Measurements from ENCODE around the gene PAK5. TPM values are rescaled to one million over a fixed set of nuclear protein-coding genes. Genes with fewer than 3 reads are reported as not detected.

PAK5 gene
- total RNA-seq, 4 donors from 2014 or later: 0.22 TPM; not detected in 3

- no peak for TF ChIP-seq CTCF (IDR thresholded peaks at IDR 0.05)
- no peak for TF ChIP-seq EP300 (IDR thresholded peaks at IDR 0.05)
- no peak for TF ChIP-seq POLR2A (IDR thresholded peaks at IDR 0.05)
- Histone ChIP-seq H3K4me3 (no peak overlapping the region), H3K9me3 (no peaks in the 10 kb centered on the region), H3K27me3 (no peaks in the 10 kb centered on the region), H3K4me1 (no peaks in the 10 kb centered on the region), H3K27ac (no peak overlapping the region), H3K36me3 (no peaks in the 10 kb centered on the region)
- DNase-seq (ENCODE audit: low spot score in 2 of 2): no peak
- 87 to 91% methylated on average over 3 of the region's 3 CpGs for WGBS, 2 donors
These were observed 128.2 kb downstream of the PAK5 start for GRCh38 chr20:9710685-9711084.

GRCh38 chr20:9705722-9706476, 133.0 kb downstream of the PAK5 start:
- no peak overlapping the region for H3K4me3 ChIP-seq
- WGBS, 2 donors: 44% methylated on average over 4 of the region's 4 CpGs

GRCh38 chr20:9699181-9699580, 139.7 kb downstream of the PAK5 start:
- no peak overlapping the region for H3K27ac ChIP-seq
- H3K27me3 ChIP-seq: no peaks in the 10 kb centered on the region
- H3K4me3 ChIP-seq: no peak overlapping the region
- H3K36me3 ChIP-seq: no peaks in the 10 kb centered on the region
- H3K4me1 ChIP-seq: no peaks in the 10 kb centered on the region
- no peak for DNase-seq (ENCODE audit: low spot score in 2 of 2)
- no peaks in the 10 kb centered on the region for H3K9me3 ChIP-seq
- no peak for TF ChIP-seq POLR2A (IDR thresholded peaks at IDR 0.05)
- TF ChIP-seq EP300 (IDR thresholded peaks at IDR 0.05): no peak
- no peak for TF ChIP-seq CTCF (IDR thresholded peaks at IDR 0.05)

More at GRCh38 chr20:9705722-9706476, 133.0 kb downstream of the PAK5 start:
- no peak for TF ChIP-seq EP300 (IDR thresholded peaks at IDR 0.05)
- no peak for TF ChIP-seq POLR2A (IDR thresholded peaks at IDR 0.05)
- no peak for TF ChIP-seq CTCF (IDR thresholded peaks at IDR 0.05)
- Histone ChIP-seq H3K4me1 (no peaks in the 10 kb centered on the region), H3K27ac (no peak overlapping the region), H3K36me3 (no peaks in the 10 kb centered on the region), H3K27me3 (no peaks in the 10 kb centered on the region), H3K9me3 (no peaks in the 10 kb centered on the region)
- no peak for DNase-seq (ENCODE audit: low spot score in 2 of 2)

GRCh38 chr20:9689041-9689440, 149.8 kb downstream of the PAK5 start:
- Histone ChIP-seq H3K9me3 (no peaks in the 10 kb centered on the region), H3K4me1 (no peaks in the 10 kb centered on the region), H3K27me3 (no peaks in the 10 kb centered on the region), H3K4me3 (no peak overlapping the region), H3K36me3 (no peaks in the 10 kb centered on the region), H3K27ac (no peak overlapping the region)
- TF ChIP-seq POLR2A (IDR thresholded peaks at IDR 0.05) (no peak), CTCF (IDR thresholded peaks at IDR 0.05) (no peak), EP300 (IDR thresholded peaks at IDR 0.05) (no peak)
- no peak for DNase-seq (ENCODE audit: low spot score in 2 of 2)
- 50 to 63% methylated on average over 5 of the region's 5 CpGs for WGBS, 2 donors

GRCh38 chr20:9686866-9687265, 152.0 kb downstream of the PAK5 start:
- Histone ChIP-seq H3K27ac (no peak overlapping the region), H3K27me3 (no peaks in the 10 kb centered on the region), H3K4me1 (no peaks in the 10 kb centered on the region), H3K36me3 (no peaks in the 10 kb centered on the region), H3K9me3 (no peaks in the 10 kb centered on the region), H3K4me3 (no peak overlapping the region)
- 68 to 97% methylated on average over 2 of the region's 2 CpGs for WGBS, 2 donors
- TF ChIP-seq EP300 (IDR thresholded peaks at IDR 0.05) (no peak), POLR2A (IDR thresholded peaks at IDR 0.05) (no peak), CTCF (IDR thresholded peaks at IDR 0.05) (no peak)
- DNase-seq (ENCODE audit: low spot score in 2 of 2): no peak
